Spleen (tissue), 7 donors: ENCODE data around the gene KRT15.

Experiments used
- POLR2A ChIP-seq, 3 donors: fragments of 450-650 bp; IDR thresholded peaks; one replicate each; pipeline ENCODE4 v1.5.1; 2017; ENCODE audit warnings: antibody characterized with exemption in 3 of 3, mild to moderate bottlenecking in 1 of 3
- TF ChIP-seq, protein P1 (sequence below), 11 experiments: fragments of 200-600 bp in 7 of 11; fragments of 450-650 bp in 4 of 11; sonication (generic) in 4 of 11; IDR thresholded peaks in 8 of 11; conservative IDR thresholded peaks in 3 of 11; 1 replicate in 7 of 11; 2 replicates in 4 of 11; pipeline versions ENCODE4 v1.4.0 to v1.8.0; 2016 to 2021; ENCODE audit warnings: antibody characterized with exemption in 11 of 11, inconsistent platforms in 4 of 11, mild to moderate bottlenecking in 1 of 11
- donor health status: DM: no; HTN: no; CAD: no; lungs with moderate emphysema.
- donor health status: DM: no; HTN: no; CAD: no.
- donor health status: DM: no; HTN: no; CAD: no.

GRCh38 chr17:41544935-41545334 is 26.2 kb upstream of the KRT15 start:
- TF ChIP-seq, protein P1, sequence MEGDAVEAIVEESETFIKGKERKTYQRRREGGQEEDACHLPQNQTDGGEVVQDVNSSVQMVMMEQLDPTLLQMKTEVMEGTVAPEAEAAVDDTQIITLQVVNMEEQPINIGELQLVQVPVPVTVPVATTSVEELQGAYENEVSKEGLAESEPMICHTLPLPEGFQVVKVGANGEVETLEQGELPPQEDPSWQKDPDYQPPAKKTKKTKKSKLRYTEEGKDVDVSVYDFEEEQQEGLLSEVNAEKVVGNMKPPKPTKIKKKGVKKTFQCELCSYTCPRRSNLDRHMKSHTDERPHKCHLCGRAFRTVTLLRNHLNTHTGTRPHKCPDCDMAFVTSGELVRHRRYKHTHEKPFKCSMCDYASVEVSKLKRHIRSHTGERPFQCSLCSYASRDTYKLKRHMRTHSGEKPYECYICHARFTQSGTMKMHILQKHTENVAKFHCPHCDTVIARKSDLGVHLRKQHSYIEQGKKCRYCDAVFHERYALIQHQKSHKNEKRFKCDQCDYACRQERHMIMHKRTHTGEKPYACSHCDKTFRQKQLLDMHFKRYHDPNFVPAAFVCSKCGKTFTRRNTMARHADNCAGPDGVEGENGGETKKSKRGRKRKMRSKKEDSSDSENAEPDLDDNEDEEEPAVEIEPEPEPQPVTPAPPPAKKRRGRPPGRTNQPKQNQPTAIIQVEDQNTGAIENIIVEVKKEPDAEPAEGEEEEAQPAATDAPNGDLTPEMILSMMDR (IDR thresholded peaks at IDR 0.05 in 8 of 11, conservative IDR thresholded peaks at IDR 0.05 in 3 of 11): no peak
- TF ChIP-seq POLR2A (IDR thresholded peaks at IDR 0.05): no peak
